OCI-LY7 (cell line): Measurements from ENCODE around the gene ARFGAP2.

ENCODE experiments used
- EZH2phosphoT487 ChIP-seq: fragments of 200-600 bp; sonication (generic); IDR thresholded peaks from 2 replicates; pipeline ENCODE4 v1.6.1; 2018; ENCODE audit warnings: low read depth, borderline replicate concordance, mild to moderate bottlenecking, mixed run types, antibody characterized with exemption, low read length, moderate library complexity, mixed read lengths
- TF ChIP-seq, protein P1 (sequence below): fragments of 200-600 bp; sonication (generic); conservative IDR thresholded peaks from 2 replicates; pipeline ENCODE4 v1.5.1; 2014; ENCODE audit warnings: mild to moderate bottlenecking, antibody characterized with exemption, low read length, moderate library complexity, mixed read lengths

GRCh38 chr11:47215366-47215910 lies 38.8 kb upstream of the ARFGAP2 start:
- TF ChIP-seq, protein P1, sequence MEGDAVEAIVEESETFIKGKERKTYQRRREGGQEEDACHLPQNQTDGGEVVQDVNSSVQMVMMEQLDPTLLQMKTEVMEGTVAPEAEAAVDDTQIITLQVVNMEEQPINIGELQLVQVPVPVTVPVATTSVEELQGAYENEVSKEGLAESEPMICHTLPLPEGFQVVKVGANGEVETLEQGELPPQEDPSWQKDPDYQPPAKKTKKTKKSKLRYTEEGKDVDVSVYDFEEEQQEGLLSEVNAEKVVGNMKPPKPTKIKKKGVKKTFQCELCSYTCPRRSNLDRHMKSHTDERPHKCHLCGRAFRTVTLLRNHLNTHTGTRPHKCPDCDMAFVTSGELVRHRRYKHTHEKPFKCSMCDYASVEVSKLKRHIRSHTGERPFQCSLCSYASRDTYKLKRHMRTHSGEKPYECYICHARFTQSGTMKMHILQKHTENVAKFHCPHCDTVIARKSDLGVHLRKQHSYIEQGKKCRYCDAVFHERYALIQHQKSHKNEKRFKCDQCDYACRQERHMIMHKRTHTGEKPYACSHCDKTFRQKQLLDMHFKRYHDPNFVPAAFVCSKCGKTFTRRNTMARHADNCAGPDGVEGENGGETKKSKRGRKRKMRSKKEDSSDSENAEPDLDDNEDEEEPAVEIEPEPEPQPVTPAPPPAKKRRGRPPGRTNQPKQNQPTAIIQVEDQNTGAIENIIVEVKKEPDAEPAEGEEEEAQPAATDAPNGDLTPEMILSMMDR = no peak
- TF ChIP-seq EZH2phosphoT487 = no peak
